AG09319 (cell line): Measurements from ENCODE around the gene RMND5A.
A peak's percentile ranks its signal among the peaks of the same experiment; 100 is the strongest.
"Not testable (repeated sequence)": the region's sequence is repeated elsewhere in the genome, so short reads cannot be mapped to it uniquely, and the experiment has no call there.

Experiments
- DNase-seq: peaks from one replicate; pipeline ENCODE4 v3.0.0-alpha.2; 2010; ENCODE audit warnings: low read depth; ENCODE audit errors: extremely low read depth
- TF ChIP-seq, protein P1 (sequence below): IDR thresholded peaks from 2 replicates; pipeline ENCODE4 v1.5.1; 2011; ENCODE audit warnings: low read depth, mild to moderate bottlenecking, inconsistent platforms, low read length, moderate library complexity

Gene RMND5A

DNA sequence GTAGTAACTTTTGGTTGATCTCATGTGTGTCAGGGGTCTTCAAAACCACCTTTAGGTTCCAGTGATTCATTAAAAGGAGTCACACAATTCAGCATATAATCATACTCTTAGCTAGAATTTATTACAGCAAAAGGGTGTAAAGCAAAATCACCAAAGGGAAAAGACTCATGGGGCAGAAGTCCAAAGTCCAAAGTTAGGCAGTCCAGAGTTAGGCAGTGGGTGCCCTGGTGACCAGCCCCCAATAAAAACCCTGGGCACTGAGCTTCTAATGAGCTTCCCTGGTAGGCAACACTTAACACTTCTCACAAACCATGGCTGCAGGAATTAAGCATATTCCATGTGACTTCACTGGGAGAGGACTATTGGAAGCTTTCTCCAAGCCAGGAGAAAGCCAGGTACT is 19.4 kb downstream of the RMND5A start:
- DNase-seq, result not testable (repeated sequence)

DNA sequence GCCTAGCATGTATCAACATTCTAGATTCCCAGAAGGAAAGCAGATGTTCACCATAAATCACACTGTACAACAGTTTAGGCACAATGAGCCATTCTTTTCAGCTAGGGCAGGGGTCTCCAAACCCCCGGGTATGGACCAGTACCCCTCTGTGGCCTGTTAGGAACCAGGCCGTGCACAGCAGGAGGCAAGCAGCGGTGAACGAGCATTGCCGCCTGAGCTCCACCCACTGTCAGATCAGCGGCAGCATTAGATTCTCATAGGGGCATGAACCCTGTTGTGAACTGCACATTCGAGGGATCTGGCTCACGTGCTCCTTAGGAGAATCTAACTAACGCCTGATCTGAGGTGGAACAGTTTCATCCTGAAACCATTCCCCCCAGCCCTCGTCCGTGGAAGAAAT is 19.8 kb downstream of the RMND5A start:
- DNase-seq, result not testable (repeated sequence)

DNA sequence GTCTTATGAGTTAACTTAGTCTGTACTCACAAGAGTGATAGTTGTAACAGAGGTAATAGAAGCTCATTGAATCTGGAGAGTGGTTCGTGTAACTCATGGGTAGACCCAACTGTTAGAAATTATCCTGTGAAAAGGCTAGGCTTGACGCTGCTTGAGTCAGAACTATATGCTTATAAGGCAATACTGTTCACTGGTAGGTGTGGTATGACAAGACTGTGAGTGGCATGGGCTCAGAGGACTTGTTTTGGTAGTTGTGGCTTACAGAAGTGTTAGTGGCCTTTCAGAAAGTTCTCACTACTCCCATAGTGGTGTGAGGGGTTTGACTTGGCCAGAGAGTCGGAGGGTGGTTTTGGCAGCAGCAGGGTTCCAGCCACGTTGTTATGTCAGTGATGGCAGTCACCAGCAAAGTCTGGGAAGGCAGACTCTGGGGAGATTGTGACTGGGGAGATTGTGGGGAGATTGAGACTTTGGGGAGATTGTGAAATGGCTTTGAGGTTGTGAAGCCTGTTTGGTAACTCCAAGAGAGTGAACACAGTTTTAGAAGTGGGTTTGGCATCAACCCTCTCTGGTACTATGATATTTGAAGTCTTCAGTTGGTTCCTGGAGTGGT is 21.9 kb downstream of the RMND5A start:
- DNase-seq, result not testable (repeated sequence)

DNA sequence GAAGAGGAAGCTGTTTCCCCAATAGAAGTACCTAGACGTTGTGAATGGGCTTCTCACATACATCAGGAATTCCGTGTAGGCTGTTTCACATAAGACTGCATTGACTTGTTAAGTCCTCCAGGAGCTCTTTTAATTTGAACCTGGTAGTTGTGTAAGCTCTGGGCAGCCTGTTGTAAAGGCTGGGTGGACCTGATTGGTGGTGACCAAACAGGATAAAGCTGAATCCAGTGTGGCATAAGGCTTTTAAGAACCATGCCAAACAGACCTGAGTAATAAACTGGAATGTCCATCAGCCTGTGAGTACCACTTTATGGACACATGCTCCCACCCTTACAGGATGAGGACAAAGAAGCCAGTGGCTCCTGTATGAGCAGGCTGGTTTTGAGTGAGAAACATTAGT is 24.1 kb downstream of the RMND5A start:
- TF ChIP-seq, protein P1, sequence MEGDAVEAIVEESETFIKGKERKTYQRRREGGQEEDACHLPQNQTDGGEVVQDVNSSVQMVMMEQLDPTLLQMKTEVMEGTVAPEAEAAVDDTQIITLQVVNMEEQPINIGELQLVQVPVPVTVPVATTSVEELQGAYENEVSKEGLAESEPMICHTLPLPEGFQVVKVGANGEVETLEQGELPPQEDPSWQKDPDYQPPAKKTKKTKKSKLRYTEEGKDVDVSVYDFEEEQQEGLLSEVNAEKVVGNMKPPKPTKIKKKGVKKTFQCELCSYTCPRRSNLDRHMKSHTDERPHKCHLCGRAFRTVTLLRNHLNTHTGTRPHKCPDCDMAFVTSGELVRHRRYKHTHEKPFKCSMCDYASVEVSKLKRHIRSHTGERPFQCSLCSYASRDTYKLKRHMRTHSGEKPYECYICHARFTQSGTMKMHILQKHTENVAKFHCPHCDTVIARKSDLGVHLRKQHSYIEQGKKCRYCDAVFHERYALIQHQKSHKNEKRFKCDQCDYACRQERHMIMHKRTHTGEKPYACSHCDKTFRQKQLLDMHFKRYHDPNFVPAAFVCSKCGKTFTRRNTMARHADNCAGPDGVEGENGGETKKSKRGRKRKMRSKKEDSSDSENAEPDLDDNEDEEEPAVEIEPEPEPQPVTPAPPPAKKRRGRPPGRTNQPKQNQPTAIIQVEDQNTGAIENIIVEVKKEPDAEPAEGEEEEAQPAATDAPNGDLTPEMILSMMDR, result no peak
- DNase-seq, result no peak

DNA sequence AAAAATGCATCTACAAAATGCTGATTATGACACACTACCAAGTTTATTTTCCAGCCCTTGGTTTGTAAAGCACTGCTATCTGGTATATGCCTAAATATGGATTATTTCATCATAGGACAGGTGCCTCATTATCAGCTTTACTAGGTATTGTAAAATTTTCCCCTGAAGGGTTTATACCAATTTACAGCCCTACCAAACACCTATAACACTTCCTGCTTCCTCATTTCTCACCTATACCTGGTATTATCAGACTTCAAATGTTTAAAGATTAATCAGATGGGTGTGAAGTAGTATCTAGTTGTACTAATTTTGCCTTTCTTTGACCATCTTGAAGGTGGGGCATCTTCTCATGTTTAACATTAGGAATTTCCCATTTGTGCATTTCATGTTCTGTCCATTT is 26.8 kb downstream of the RMND5A start:
- no peak for DNase-seq
- TF ChIP-seq, protein P1, result no peak

DNA sequence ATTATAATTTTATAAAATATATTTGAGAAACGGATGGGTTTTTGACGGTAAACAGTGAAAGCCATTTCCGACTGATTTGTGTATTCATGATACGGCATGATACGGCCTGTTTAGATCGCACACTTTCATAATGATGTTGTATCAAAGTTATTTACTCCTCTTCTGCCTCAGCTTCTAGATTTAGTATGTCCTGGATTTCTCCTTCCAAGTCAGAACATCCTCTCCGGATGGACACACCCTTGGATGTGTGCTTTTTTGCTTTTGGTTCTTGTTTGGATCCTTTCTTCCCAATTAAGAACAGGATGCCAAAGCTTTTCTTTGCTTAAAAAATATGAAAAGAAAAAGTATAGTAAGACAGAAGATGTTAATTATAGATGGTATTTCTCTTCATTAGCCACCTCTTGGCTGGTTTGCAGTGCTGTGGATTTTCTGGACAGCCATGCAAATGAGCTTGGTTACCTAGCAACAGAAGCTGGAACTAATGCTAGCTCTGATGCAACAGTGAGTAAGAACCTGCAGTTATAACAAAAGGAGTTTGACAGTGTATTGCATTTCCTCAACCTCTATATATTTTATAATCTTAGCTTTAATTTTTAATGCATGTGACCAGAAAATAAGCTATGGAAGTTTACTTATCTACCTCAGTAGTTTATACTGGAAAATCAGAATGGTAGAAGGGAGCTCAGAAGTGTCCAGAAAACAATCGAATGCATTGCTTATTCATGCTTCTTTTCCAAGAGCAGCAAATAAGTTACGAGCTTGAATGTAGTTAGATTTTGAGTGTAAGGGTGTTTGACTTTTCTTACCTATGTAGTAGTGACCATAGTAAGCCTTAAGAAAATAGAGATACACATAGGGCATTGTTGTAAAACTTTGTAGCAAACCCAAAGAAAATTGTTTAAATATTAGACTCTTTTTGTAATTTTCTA is 27.9 kb downstream of the RMND5A start:
- peak; percentile 84 for DNase-seq
- TF ChIP-seq, protein P1, result no peak

DNA sequence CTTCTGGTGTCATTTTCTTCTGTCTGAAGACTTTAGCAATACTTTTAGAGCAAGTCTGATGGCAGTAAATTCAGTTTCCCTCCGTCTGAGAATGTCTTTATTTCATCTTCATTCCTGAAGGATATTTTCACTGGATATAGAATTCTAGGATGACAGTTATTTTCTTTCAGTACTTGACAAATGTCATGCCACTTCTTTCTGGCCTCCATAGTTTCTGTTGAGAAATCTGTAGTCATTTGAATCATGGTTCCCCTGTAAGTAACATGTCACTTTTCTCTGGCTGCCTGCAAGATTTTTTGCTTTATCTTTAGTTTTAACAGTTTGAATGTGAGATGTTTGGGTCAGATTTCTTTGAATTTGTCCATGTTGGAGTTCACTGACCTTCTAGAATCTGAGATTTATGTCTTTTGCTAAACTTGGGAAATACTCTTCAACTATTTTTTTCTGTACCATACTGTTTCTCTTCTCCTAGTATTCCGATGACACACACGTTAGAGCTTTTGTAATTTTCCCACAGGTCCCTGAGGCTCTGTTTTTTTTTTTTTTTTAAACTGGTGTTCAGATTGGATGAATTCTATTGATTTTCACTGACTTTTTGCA is 30.2 kb downstream of the RMND5A start:
- TF ChIP-seq, protein P1, result no peak
- DNase-seq, result no peak

DNA sequence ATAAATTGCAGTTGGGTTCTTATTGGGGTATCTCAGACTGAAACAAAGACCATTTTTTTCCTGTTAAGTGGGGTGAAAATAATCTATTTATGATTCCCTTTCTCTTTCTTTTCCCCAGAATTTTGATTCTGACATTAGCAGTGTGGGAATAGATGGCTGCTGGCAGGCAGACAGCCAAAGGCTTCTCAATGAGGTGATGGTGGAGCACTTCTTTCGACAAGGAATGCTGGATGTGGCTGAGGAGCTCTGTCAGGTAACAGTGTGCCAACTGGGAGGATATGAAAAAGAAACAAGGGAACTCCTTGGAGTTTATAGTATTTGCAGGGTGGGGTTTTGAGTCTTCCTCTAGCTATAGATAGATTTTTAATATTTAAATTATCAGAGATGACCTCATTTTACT is 31.7 kb downstream of the RMND5A start:
- TF ChIP-seq, protein P1, result no peak
- DNase-seq, result no peak

DNA sequence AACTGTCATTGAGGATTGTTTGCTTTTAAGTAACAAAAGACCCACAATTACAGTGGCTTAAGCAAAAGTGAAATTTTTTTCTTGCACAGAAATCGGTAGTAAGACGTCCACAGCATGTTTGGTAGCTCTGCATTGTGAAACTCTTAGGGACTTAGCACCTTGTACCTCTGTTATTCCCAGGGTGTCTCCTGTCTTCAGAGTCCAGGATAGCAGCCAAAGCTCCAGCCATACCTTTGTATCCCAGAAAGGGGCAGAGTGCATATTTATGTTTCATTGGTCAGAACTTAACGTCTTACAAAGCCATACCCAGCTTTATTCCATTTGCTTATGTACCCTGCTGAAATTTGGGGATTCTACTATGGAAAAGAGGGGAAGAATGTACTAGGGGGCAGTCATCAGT is 32.8 kb downstream of the RMND5A start:
- TF ChIP-seq, protein P1, result no peak
- DNase-seq, result no peak
